ENCODE data around the gene PCK1. TPM values are rescaled to one million over a fixed set of nuclear protein-coding genes. Genes with fewer than 3 reads are reported as not detected.

PCK1 gene
- total RNA-seq, 1 experiment from 2014 or later, result 0.49 TPM

GRCh38 chr20:57529810-57530209, 31.1 kb upstream of the PCK1 start:
- no peak overlapping the region for H2AFZ ChIP-seq (ENCODE audit: low read depth, low read length, poor library complexity, severe bottlenecking)
- CTCF ChIA-PET, result no interaction called here
- H3K9ac ChIP-seq (ENCODE audit: low read length), result no peak overlapping the region
- DNase-seq (ENCODE audit: low read depth, low spot score) (no peak), ATAC-seq (0 out of 2 replicates have a peak, but pooled peaks have one; percentile 32)
- no peaks in the 10 kb centered on the region for H3K4me1 ChIP-seq (ENCODE audit: control insufficient read depth in 1 of 2, insufficient read depth in 2 of 2, low read length in 2 of 2)
- no peaks in the 10 kb centered on the region for H3K36me3 ChIP-seq (ENCODE audit: control insufficient read depth in 1 of 2, insufficient read depth in 2 of 2, low read length in 2 of 2)
- intact Hi-C loops (cut with micrococcal nuclease), result no loop called here
- RAD21 ChIA-PET (ENCODE audit: low non-redundant PET in 1 of 2, low total read pairs in 2 of 2, uncharacterized antibody in 2 of 2, unreplicated experiment in 2 of 2), result no interaction called here
- no peaks in the 10 kb centered on the region for H3K79me2 ChIP-seq (ENCODE audit: insufficient read depth, low read length)
- no peaks in the 10 kb centered on the region for H3K9me2 ChIP-seq (ENCODE audit: insufficient read depth)
- no peak overlapping the region for H3K27ac ChIP-seq (ENCODE audit: low read depth, low read length)
- H4K20me1 ChIP-seq (ENCODE audit: insufficient read depth), result no peaks in the 10 kb centered on the region
- BruUV-seq (replicated peaks), result no TSS peak
- 0 out of 2 replicates have a peak, but pooled peaks cover 4% of the 10 kb centered on the region for H3K27me3 ChIP-seq (ENCODE audit: insufficient read depth, low read length)
- POLR2A ChIA-PET, result no interaction called here
- no peaks in the 10 kb centered on the region for H3K9me3 ChIP-seq (ENCODE audit: control insufficient read depth in 1 of 2, insufficient read depth in 1 of 2, low read depth in 1 of 2, low read length in 2 of 2)
- no peak overlapping the region for H3K4me3 ChIP-seq (replicated peaks in 1 of 2; ENCODE audit: low read depth in 1 of 2, low read length in 2 of 2)
- TF ChIP-seq CBX3 (IDR thresholded peaks at IDR 0.05; ENCODE audit: low read depth) (no peak), ZBTB33 (IDR thresholded peaks at IDR 0.05; ENCODE audit: extremely low read depth, insufficient replicate concordance, low read length) (no peak), JUND (IDR thresholded peaks at IDR 0.05) (no peak), ZNF274 (IDR thresholded peaks at IDR 0.05; ENCODE audit: low read depth, low read length) (no peak), CEBPB (IDR thresholded peaks at IDR 0.05; ENCODE audit: low read depth) (no peak), POLR2A (IDR thresholded peaks at IDR 0.05; ENCODE audit: borderline replicate concordance, extremely low read depth, insufficient read depth, insufficient read length) (no peak), POLR2AphosphoS5 (IDR thresholded peaks at IDR 0.05; ENCODE audit: low read depth, low read length) (no peak)
- no peak overlapping the region for H3K4me2 ChIP-seq (ENCODE audit: low read length)

DNA sequence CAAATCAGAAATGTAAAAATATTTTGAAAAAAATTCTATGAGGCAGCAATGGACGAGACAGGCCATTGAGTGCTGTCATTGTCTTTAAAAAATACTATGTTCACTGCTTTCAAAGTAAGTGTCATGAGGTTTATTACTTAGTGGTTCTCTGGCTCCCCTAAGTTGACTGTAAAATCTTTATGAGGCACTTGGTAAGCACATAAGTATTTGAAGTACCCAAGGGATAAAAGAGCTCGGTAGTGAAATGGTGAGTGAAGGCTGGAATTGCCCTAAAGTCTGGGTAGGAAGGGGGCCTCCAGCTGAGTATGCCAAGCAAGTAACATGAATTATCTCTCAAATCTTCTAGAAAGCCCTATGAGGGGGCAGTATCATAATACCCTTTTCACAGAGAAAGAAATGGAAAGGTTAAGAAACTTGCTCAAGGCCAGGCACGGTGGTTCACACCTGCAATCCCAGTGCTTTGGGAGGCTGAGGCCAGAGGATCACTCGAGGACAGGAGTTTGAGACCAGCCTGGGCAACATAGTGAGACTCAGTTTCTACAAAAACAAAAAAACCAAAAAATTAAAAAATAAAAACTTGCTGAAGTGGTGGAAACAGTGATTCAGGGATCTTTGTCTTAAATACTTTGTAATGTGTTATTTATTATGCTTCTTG, 30.5 kb upstream of the PCK1 start:
- ATAC-seq (no peak), DNase-seq (ENCODE audit: low read depth, low spot score) (no peak)
- Histone ChIP-seq H3K4me1 (ENCODE audit: control insufficient read depth in 1 of 2, insufficient read depth in 2 of 2, low read length in 2 of 2) (no peaks in the 10 kb centered on the region), H3K4me3 (replicated peaks in 1 of 2; ENCODE audit: low read depth in 1 of 2, low read length in 2 of 2) (no peak overlapping the region), H3K9me3 (ENCODE audit: control insufficient read depth in 1 of 2, insufficient read depth in 1 of 2, low read depth in 1 of 2, low read length in 2 of 2) (no peaks in the 10 kb centered on the region), H3K4me2 (ENCODE audit: low read length) (no peak overlapping the region), H3K27ac (ENCODE audit: low read depth, low read length) (no peak overlapping the region), H3K36me3 (ENCODE audit: control insufficient read depth in 1 of 2, insufficient read depth in 2 of 2, low read length in 2 of 2) (no peaks in the 10 kb centered on the region), H3K79me2 (ENCODE audit: insufficient read depth, low read length) (no peaks in the 10 kb centered on the region), H4K20me1 (ENCODE audit: insufficient read depth) (no peaks in the 10 kb centered on the region), H3K9me2 (ENCODE audit: insufficient read depth) (no peaks in the 10 kb centered on the region), H2AFZ (ENCODE audit: low read depth, low read length, poor library complexity, severe bottlenecking) (no peak overlapping the region), H3K27me3 (ENCODE audit: insufficient read depth, low read length) (peaks cover 10% of the 10 kb centered on the region; the same call in 1 of the 2 replicates), H3K9ac (ENCODE audit: low read length) (no peak overlapping the region)
- no TSS peak for BruUV-seq (replicated peaks)
- CTCF ChIA-PET, result no interaction called here
- intact Hi-C loops (cut with micrococcal nuclease), result no loop called here
- RAD21 ChIA-PET (ENCODE audit: low non-redundant PET in 1 of 2, low total read pairs in 2 of 2, uncharacterized antibody in 2 of 2, unreplicated experiment in 2 of 2), result no interaction called here
- POLR2A ChIA-PET, result no interaction called here
- TF ChIP-seq ZNF274 (IDR thresholded peaks at IDR 0.05; ENCODE audit: low read depth, low read length) (no peak), REST (IDR thresholded peaks at IDR 0.05; ENCODE audit: low read depth) (no peak), POLR2A (IDR thresholded peaks at IDR 0.05; ENCODE audit: borderline replicate concordance, extremely low read depth, insufficient read depth, insufficient read length) (no peak), CEBPB (IDR thresholded peaks at IDR 0.05; ENCODE audit: low read depth) (no peak), EZH2 (IDR thresholded peaks at IDR 0.05) (no peak), YY1 (IDR thresholded peaks at IDR 0.05; ENCODE audit: extremely low read depth, insufficient replicate concordance, low read depth, low read length) (no peak), ZFX (IDR thresholded peaks at IDR 0.05) (no peak), POLR2AphosphoS5 (IDR thresholded peaks at IDR 0.05; ENCODE audit: low read depth, low read length) (no peak), SIN3A (IDR thresholded peaks at IDR 0.05; ENCODE audit: low read depth) (no peak), EGR1 (IDR thresholded peaks at IDR 0.05; ENCODE audit: low read depth) (no peak)
- TF ChIP-seq, protein P1, sequence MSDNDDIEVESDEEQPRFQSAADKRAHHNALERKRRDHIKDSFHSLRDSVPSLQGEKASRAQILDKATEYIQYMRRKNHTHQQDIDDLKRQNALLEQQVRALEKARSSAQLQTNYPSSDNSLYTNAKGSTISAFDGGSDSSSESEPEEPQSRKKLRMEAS (IDR thresholded peaks at IDR 0.05), result no peak
- TF ChIP-seq, protein P2, sequence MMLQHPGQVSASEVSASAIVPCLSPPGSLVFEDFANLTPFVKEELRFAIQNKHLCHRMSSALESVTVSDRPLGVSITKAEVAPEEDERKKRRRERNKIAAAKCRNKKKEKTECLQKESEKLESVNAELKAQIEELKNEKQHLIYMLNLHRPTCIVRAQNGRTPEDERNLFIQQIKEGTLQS (IDR thresholded peaks at IDR 0.05), result no peak

Measured in HCT116 (cell line).